Inflammatory macrophage treated with lipopolysaccharide for 4 hours (primary cell): ENCODE results near the gene UGT1A8.
"Not testable (repeated sequence)": the region's sequence is repeated elsewhere in the genome, so short reads cannot be mapped to it uniquely, and the experiment has no call there.

Experiments used
- DNase-seq: peaks from one replicate; pipeline ENCODE4 v3.0.0-alpha.2; 2020

Gene UGT1A8

GRCh38 chr2:233736868-233737653, 119.6 kb downstream of the UGT1A8 start:
- DNase-seq = not testable (repeated sequence)

- DNase-seq = no peak
Measured at GRCh38 chr2:233740870-233741269, 123.4 kb downstream of the UGT1A8 start.

GRCh38 chr2:233743464-233744259, 126.2 kb downstream of the UGT1A8 start:
- DNase-seq = no peak

GRCh38 chr2:233745073-233745755, 127.8 kb downstream of the UGT1A8 start:
- no peak for DNase-seq

GRCh38 chr2:233745838-233746237, 128.4 kb downstream of the UGT1A8 start:
- not testable (repeated sequence) for DNase-seq

GRCh38 chr2:233746475-233747282, 129.2 kb downstream of the UGT1A8 start:
- DNase-seq = no peak

GRCh38 chr2:233747283-233747544, 129.8 kb downstream of the UGT1A8 start:
- no peak for DNase-seq

GRCh38 chr2:233750689-233751088, 133.3 kb downstream of the UGT1A8 start:
- not testable (repeated sequence) for DNase-seq

- DNase-seq = not testable (repeated sequence)
Measured at GRCh38 chr2:233751212-233752009, 134.0 kb downstream of the UGT1A8 start.

- DNase-seq = no peak
Measured at GRCh38 chr2:233754872-233755611, 137.6 kb downstream of the UGT1A8 start.

GRCh38 chr2:233756429-233757081, 139.1 kb downstream of the UGT1A8 start:
- DNase-seq = no peak

GRCh38 chr2:233758141-233758540, 140.7 kb downstream of the UGT1A8 start:
- DNase-seq = no peak

GRCh38 chr2:233758849-233759248, 141.4 kb downstream of the UGT1A8 start:
- DNase-seq = no peak

GRCh38 chr2:233760043-233760442, 142.6 kb downstream of the UGT1A8 start, which contains the start of gene UGT1A1:
TSS of gene UGT1A1 (plus strand) at chr2:233760270. CDS start at chr2:233760288, 18 bp downstream.
- no peak for DNase-seq

- no peak for DNase-seq
Measured at GRCh38 chr2:233761040-233761769, 143.8 kb downstream of the UGT1A8 start.

- no peak for DNase-seq
Measured at GRCh38 chr2:233764264-233764663, 146.8 kb downstream of the UGT1A8 start.

- no peak for DNase-seq
Measured at GRCh38 chr2:233764761-233765160, 147.3 kb downstream of the UGT1A8 start.

- DNase-seq = no peak
Measured at GRCh38 chr2:233766416-233766815, 149.0 kb downstream of the UGT1A8 start.

GRCh38 chr2:233768076-233768475, 150.6 kb downstream of the UGT1A8 start:
- DNase-seq = no peak

- no peak for DNase-seq
Measured at GRCh38 chr2:233769260-233769659, 151.8 kb downstream of the UGT1A8 start.
